A549 (cell line): Measurements from ENCODE around the gene MBTPS2.

ENCODE experiments used
- CEBPB ChIP-seq, 2 experiments: fragments of >200 bp in 1 of 2; sonication (Bioruptor Twin) in 1 of 2; formaldehyde crosslinking in 1 of 2; IDR thresholded peaks; 2 replicates each; pipeline ENCODE4 v1.6.1; 2012 to 2016
- CHD2 ChIP-seq: fragments of 150-350 bp; IDR thresholded peaks from 2 replicates; pipeline ENCODE4 v1.6.1; 2014; ENCODE audit warnings: low read length; ENCODE audit not compliant: partially characterized antibody
- CHD4 ChIP-seq: fragments of 200-600 bp; sonication (generic); IDR thresholded peaks from 2 replicates; pipeline ENCODE4 v1.6.1; 2016; ENCODE audit warnings: antibody characterized with exemption, mild to moderate bottlenecking, borderline replicate concordance
- CTCF ChIP-seq: fragments of >200 bp; sonication (Bioruptor Twin); formaldehyde crosslinking; IDR thresholded peaks from 3 replicates; pipeline ENCODE4 v1.5.1; 2016
- E2F6 ChIP-seq: IDR thresholded peaks from 2 replicates; pipeline ENCODE4 v1.6.1; 2012; ENCODE audit warnings: low read depth, borderline replicate concordance
- HDAC2 ChIP-seq: fragments of 200-600 bp; sonication (generic); IDR thresholded peaks from 2 replicates; pipeline ENCODE4 v1.6.1; 2016
- JUN ChIP-seq, 2 experiments: fragments of >200 bp; sonication (Bioruptor Twin); formaldehyde crosslinking; IDR thresholded peaks; 2 replicates in 1 of 2; 3 replicates in 1 of 2; pipeline ENCODE4 v1.6.1; 2016 to 2017
- MAX ChIP-seq: IDR thresholded peaks from 2 replicates; pipeline ENCODE4 v1.6.1; 2012
- POLR2A ChIP-seq: IDR thresholded peaks from 2 replicates; pipeline ENCODE4 v1.6.1; 2012; ENCODE audit warnings: mild to moderate bottlenecking, low read length
- RFX5 ChIP-seq: fragments of 450-650 bp; IDR thresholded peaks from 2 replicates; pipeline ENCODE4 v1.7.1; 2014; ENCODE audit warnings: antibody characterized with exemption, mild to moderate bottlenecking, moderate library complexity
- SMC3 ChIP-seq: fragments of >200 bp; sonication (Bioruptor Twin); formaldehyde crosslinking; IDR thresholded peaks from 3 replicates; pipeline ENCODE4 v1.6.1; 2018; ENCODE audit warnings: inconsistent platforms
- USF2 ChIP-seq: fragments of 450-650 bp; IDR thresholded peaks from 2 replicates; pipeline ENCODE4 v1.6.1; 2014; ENCODE audit warnings: antibody characterized with exemption

- TF ChIP-seq MAX (no peak), CHD4 (no peak), CTCF (no peak), JUN (IDR thresholded peaks at IDR 0.05) (no peak), POLR2A (no peak), RFX5 (no peak), E2F6 (no peak), HDAC2 (no peak), USF2 (no peak), SMC3 (no peak), CEBPB (IDR thresholded peaks at IDR 0.05) (no peak), CHD2 (no peak)
Measured at GRCh38 chrX:21847342-21847741, 7.9 kb downstream of the MBTPS2 start.
